HEK293 (cell line): ENCODE results near the gene TTLL4.

Experiments
- CTCF ChIA-PET: fragments of 350-600 bp; formaldehyde crosslinking; extraction: SDS; loops from one replicate; lab custom pipeline; 2021; ENCODE audit warnings: antibody characterized with exemption; lab: Yijun Ruan, JAX
- POLR2A ChIA-PET: fragments of 300-600 bp; formaldehyde crosslinking; extraction: SDS; loops from one replicate; lab custom pipeline; 2020; ENCODE audit warnings: antibody characterized with exemption, inconsistent platforms; lab: Yijun Ruan, JAX
- H3K27ac ChIP-seq: fragments of 200-500 bp; sonication (Bioruptor generic); 2 replicates; pipeline ENCODE4 v1.5.1; 2014; ENCODE audit warnings: low read depth, low read length, control low read depth, inconsistent platforms; ENCODE audit errors: extremely low read depth
- H3K36me3 ChIP-seq, 2 experiments: fragments of 200-500 bp in 1 of 2; sonication (Bioruptor generic) in 1 of 2; 1 replicate in 1 of 2; 2 replicates in 1 of 2; pipeline ENCODE4 v1.5.1; 2014 to 2017; ENCODE audit warnings: inconsistent platforms in 2 of 2, low read length in 2 of 2; ENCODE audit not compliant: control insufficient read depth in 2 of 2, insufficient read depth in 1 of 2
- H3K4me1 ChIP-seq: fragments of 200-500 bp; sonication (Bioruptor generic); 2 replicates; pipeline ENCODE4 v1.5.1; 2014; ENCODE audit warnings: mild to moderate bottlenecking, low read length, inconsistent platforms; ENCODE audit not compliant: control insufficient read depth, insufficient read depth
- H3K4me3 ChIP-seq: 2 replicates; pipeline ENCODE4 v1.5.1; 2011; ENCODE audit warnings: low read depth, mild to moderate bottlenecking, control low read depth, low read length, moderate library complexity
- H3K9me3 ChIP-seq: fragments of 200-500 bp; sonication (Bioruptor generic); 2 replicates; pipeline ENCODE4 v1.5.1; 2014; ENCODE audit warnings: low read depth, low read length, inconsistent platforms; ENCODE audit not compliant: control insufficient read depth, insufficient read depth
- BCL11B ChIP-seq: fragments of 450-650 bp; formaldehyde crosslinking; IDR thresholded peaks from 2 replicates; pipeline ENCODE4 v1.5.1; 2016; ENCODE audit warnings: low read depth, missing biosample characterization, missing genetic modification characterization
- GLIS1 ChIP-seq: fragments of 450-650 bp; formaldehyde crosslinking; IDR thresholded peaks from 2 replicates; pipeline ENCODE4 v1.5.1; 2016; ENCODE audit warnings: missing biosample characterization, missing genetic modification characterization
- HOXD13 ChIP-seq: sonication (generic); formaldehyde crosslinking; IDR thresholded peaks from 2 replicates; pipeline ENCODE4 v1.8.0; 2022; ENCODE audit warnings: missing genetic modification reagents, borderline replicate concordance
- KLF7 ChIP-seq: fragments of 450-650 bp; formaldehyde crosslinking; IDR thresholded peaks from 2 replicates; pipeline ENCODE4 v1.5.1; 2016; ENCODE audit warnings: missing biosample characterization, missing genetic modification characterization, borderline replicate concordance
- MZF1 ChIP-seq: fragments of 450-650 bp; formaldehyde crosslinking; IDR thresholded peaks from 2 replicates; pipeline ENCODE4 v1.5.1; 2017; ENCODE audit warnings: missing biosample characterization, missing genetic modification characterization, borderline replicate concordance
- PRDM10 ChIP-seq: fragments of 450-650 bp; formaldehyde crosslinking; IDR thresholded peaks from 2 replicates; pipeline ENCODE4 v1.5.1; 2016; ENCODE audit warnings: missing biosample characterization, missing genetic modification characterization
- SP2 ChIP-seq: fragments of 450-650 bp; formaldehyde crosslinking; IDR thresholded peaks from 2 replicates; pipeline ENCODE4 v1.5.1; 2016; ENCODE audit warnings: missing biosample characterization, missing genetic modification characterization
- SP3 ChIP-seq: fragments of 450-650 bp; formaldehyde crosslinking; IDR thresholded peaks from 2 replicates; pipeline ENCODE4 v1.5.1; 2016; ENCODE audit warnings: missing biosample characterization, missing genetic modification characterization
- SP7 ChIP-seq: fragments of 450-650 bp; formaldehyde crosslinking; IDR thresholded peaks from 2 replicates; pipeline ENCODE4 v1.5.1; 2016; ENCODE audit warnings: missing biosample characterization, missing genetic modification characterization
- WT1 ChIP-seq: fragments of 450-650 bp; formaldehyde crosslinking; IDR thresholded peaks from 2 replicates; pipeline ENCODE4 v1.5.1; 2016; ENCODE audit warnings: missing biosample characterization, missing genetic modification characterization
- ZFHX2 ChIP-seq: fragments of 450-650 bp; formaldehyde crosslinking; conservative IDR thresholded peaks from 2 replicates; pipeline ENCODE4 v1.5.1; 2016; ENCODE audit warnings: missing biosample characterization, missing genetic modification characterization
- ZNF10 ChIP-seq: fragments of 450-650 bp; formaldehyde crosslinking; IDR thresholded peaks from 2 replicates; pipeline ENCODE4 v1.5.1; 2017; ENCODE audit warnings: missing biosample characterization, missing genetic modification characterization
- ZNF121 ChIP-seq: fragments of 450-650 bp; formaldehyde crosslinking; IDR thresholded peaks from 2 replicates; pipeline ENCODE4 v1.5.1; 2016; ENCODE audit warnings: missing biosample characterization, missing genetic modification characterization
- ZNF138 ChIP-seq: fragments of 450-650 bp; formaldehyde crosslinking; IDR thresholded peaks from 2 replicates; pipeline ENCODE4 v1.5.1; 2016; ENCODE audit warnings: missing biosample characterization, missing genetic modification characterization, borderline replicate concordance
- ZNF2 ChIP-seq: fragments of 450-650 bp; formaldehyde crosslinking; IDR thresholded peaks from 2 replicates; pipeline ENCODE4 v1.5.1; 2016; ENCODE audit warnings: missing biosample characterization, missing genetic modification characterization
- ZNF274 ChIP-seq, 2 experiments: fragments of 200-500 bp in 1 of 2; fragments of 450-650 bp in 1 of 2; sonication (Bioruptor generic) in 1 of 2; formaldehyde crosslinking in 1 of 2; IDR thresholded peaks; 2 replicates each; pipeline versions ENCODE4 v1.5.1 to v1.6.1; 2014 to 2016; ENCODE audit warnings: borderline replicate concordance in 1 of 2, inconsistent platforms in 1 of 2, low read length in 1 of 2, missing biosample characterization in 1 of 2, missing genetic modification characterization in 1 of 2
- ZNF366 ChIP-seq: fragments of 450-650 bp; formaldehyde crosslinking; conservative IDR thresholded peaks from 2 replicates; pipeline ENCODE4 v1.5.1; 2016; ENCODE audit warnings: missing biosample characterization, missing genetic modification characterization
- ZNF426 ChIP-seq: fragments of 450-650 bp; formaldehyde crosslinking; IDR thresholded peaks from 2 replicates; pipeline ENCODE4 v1.5.1; 2017; ENCODE audit warnings: missing biosample characterization, missing genetic modification characterization, mild to moderate bottlenecking, inconsistent platforms, moderate library complexity
- ZNF558 ChIP-seq: fragments of 450-650 bp; formaldehyde crosslinking; IDR thresholded peaks from 2 replicates; pipeline ENCODE4 v1.5.1; 2016; ENCODE audit warnings: missing biosample characterization, missing genetic modification characterization
- ZNF571 ChIP-seq: fragments of 450-650 bp; formaldehyde crosslinking; IDR thresholded peaks from 2 replicates; pipeline ENCODE4 v1.5.0; 2017; ENCODE audit warnings: missing biosample characterization, missing genetic modification characterization
- ZNF610 ChIP-seq: fragments of 450-650 bp; formaldehyde crosslinking; IDR thresholded peaks from 2 replicates; pipeline ENCODE4 v1.5.1; 2016; ENCODE audit warnings: missing biosample characterization, missing genetic modification characterization, borderline replicate concordance
- ZNF623 ChIP-seq: fragments of 450-650 bp; formaldehyde crosslinking; IDR thresholded peaks from 2 replicates; pipeline ENCODE4 v1.5.1; 2016; ENCODE audit warnings: missing biosample characterization, missing genetic modification characterization
- ZNF639 ChIP-seq: fragments of 450-650 bp; formaldehyde crosslinking; IDR thresholded peaks from 2 replicates; pipeline ENCODE4 v1.5.1; 2016; ENCODE audit warnings: missing biosample characterization, missing genetic modification characterization
- ZNF768 ChIP-seq: fragments of 450-650 bp; formaldehyde crosslinking; IDR thresholded peaks from 2 replicates; pipeline ENCODE4 v1.5.1; 2018; ENCODE audit warnings: missing biosample characterization, mild to moderate bottlenecking, missing genetic modification characterization
- ZNF785 ChIP-seq: fragments of 450-650 bp; formaldehyde crosslinking; IDR thresholded peaks from 2 replicates; pipeline ENCODE4 v1.5.1; 2016; ENCODE audit warnings: missing biosample characterization, missing genetic modification characterization
- ZNF830 ChIP-seq: fragments of 450-650 bp; IDR thresholded peaks from 2 replicates; pipeline ENCODE4 v1.5.0; 2018; ENCODE audit warnings: missing biosample characterization, missing genetic modification characterization, low read depth, mild to moderate bottlenecking, moderate library complexity
- ZSCAN23 ChIP-seq: fragments of 450-650 bp; formaldehyde crosslinking; IDR thresholded peaks from 2 replicates; pipeline ENCODE4 v1.5.1; 2016; ENCODE audit warnings: missing biosample characterization, missing genetic modification characterization
- ZXDB ChIP-seq: fragments of 450-650 bp; formaldehyde crosslinking; IDR thresholded peaks from 2 replicates; pipeline ENCODE4 v1.5.1; 2016; ENCODE audit warnings: missing biosample characterization, missing genetic modification characterization

The TTLL4 gene

GRCh38 chr2:218694405-218695145 lies 16.1 kb upstream of the TTLL4 start:
- Histone ChIP-seq H3K27ac (no peak overlapping the region), H3K9me3 (no peaks in the 10 kb centered on the region), H3K4me1 (no peaks in the 10 kb centered on the region), H3K4me3 (no peak overlapping the region), H3K36me3 (peaks cover 3 to 90% of the 10 kb centered on the region in 2 experiments; a peak in 2 of 3 replicates)
- ChIA-PET CTCF (interaction anchor here (1.2 kb wide), 1 partner anchor 16 kb away, joined by 4 read pairs; no protein-coding TSS in a partner anchor), POLR2A (no interaction called here)
- TF ChIP-seq GLIS1: peak; percentile 57
- no peak for TF ChIP-seq SP3 (tag by site-specific recombination)
- TF ChIP-seq ZNF274 (IDR thresholded peaks at IDR 0.05; ENCODE audit: low read length): no peak
- no peak for TF ChIP-seq ZNF274 (tag by site-specific recombination; IDR thresholded peaks at IDR 0.05; ENCODE audit: borderline replicate concordance)
- TF ChIP-seq ZNF623 (tag by site-specific recombination): no peak
- TF ChIP-seq BCL11B (tag by site-specific recombination): no peak
- TF ChIP-seq PRDM10 (tag by site-specific recombination): no peak
- no peak for TF ChIP-seq SP2

GRCh38 chr2:218698885-218699284 lies 11.8 kb upstream of the TTLL4 start:
- no peaks in the 10 kb centered on the region for H3K4me1 ChIP-seq
- no peak for TF ChIP-seq ZNF610 (tag by site-specific recombination)
- TF ChIP-seq ZNF121 (tag by site-specific recombination): no peak
- TF ChIP-seq ZNF138 (tag by site-specific recombination): no peak
- TF ChIP-seq HOXD13: no peak
- no peak for TF ChIP-seq ZXDB (tag by site-specific recombination)
- no peak for TF ChIP-seq ZNF785 (tag by site-specific recombination)
- no peak for TF ChIP-seq ZNF10 (tag by site-specific recombination)
- TF ChIP-seq ZNF830 (tag by site-specific recombination): no peak
- ChIA-PET POLR2A (no interaction called here), CTCF (interaction anchor here (0.7 to 3.0 kb wide), 2 partner anchors 12 to 199 kb away, joined by 3 to 16 read pairs; no protein-coding TSS in a partner anchor)
- peaks cover 4 to 66% of the 10 kb centered on the region in 2 experiments; a peak in 2 of 3 replicates for H3K36me3 ChIP-seq
- H3K27ac ChIP-seq: no peak overlapping the region
- H3K9me3 ChIP-seq: no peaks in the 10 kb centered on the region
- H3K4me3 ChIP-seq: no peak overlapping the region

- ChIA-PET CTCF (interaction anchor here (0.5 to 1.9 kb wide), 5 partner anchors 9 to 856 kb away, joined by 3 to 14 read pairs (median 4); partner anchors contain the start of gene TTLL4), POLR2A (no interaction called here)
- no peak overlapping the region for H3K27ac ChIP-seq
- peaks cover 4 to 47% of the 10 kb centered on the region in 2 experiments; a peak in 2 of 3 replicates for H3K36me3 ChIP-seq
- no peaks in the 10 kb centered on the region for H3K4me1 ChIP-seq
- no peaks in the 10 kb centered on the region for H3K9me3 ChIP-seq
- no peak overlapping the region for H3K4me3 ChIP-seq
- TF ChIP-seq SP7 (tag by site-specific recombination) (no peak), WT1 (tag by site-specific recombination) (no peak), ZNF2 (tag by site-specific recombination) (no peak), KLF7 (tag by site-specific recombination) (no peak), ZNF558 (tag by site-specific recombination) (no peak), ZNF610 (tag by site-specific recombination) (no peak), ZNF768 (tag by site-specific recombination) (no peak), ZSCAN23 (tag by site-specific recombination) (no peak), ZNF426 (tag by site-specific recombination) (no peak), ZNF639 (tag by site-specific recombination) (no peak), ZNF366 (no peak), ZNF571 (tag by site-specific recombination) (no peak), ZFHX2 (tag by site-specific recombination) (no peak), MZF1 (tag by site-specific recombination) (no peak)
Observed at GRCh38 chr2:218701806-218702205, 8.8 kb upstream of the TTLL4 start.
